Measurements from ENCODE around the gene MALL. TPM values are rescaled to one million over a fixed set of nuclear protein-coding genes. Genes with fewer than 3 reads are reported as not detected.
A peak's percentile ranks its signal among the peaks of the same experiment; 100 is the strongest.

MALL gene
- total and polyA plus RNA-seq, 2 of the 8 experiments (the other 6 are each of a cell fraction or from before 2014, with no cell fraction given) = 3.9 to 8.0 TPM

- Histone ChIP-seq H2AFZ (ENCODE audit: low read length) (no peak overlapping the region), H3K4me1 (replicated peaks in 1 of 4; ENCODE audit: control insufficient read depth in 3 of 4, insufficient read depth in 4 of 4, low read length in 3 of 4) (no peaks in the 10 kb centered on the region; a peak in 2 of 7 replicates), H3K36me3 (ENCODE audit: control insufficient read depth in 2 of 4, insufficient read depth in 4 of 4, low read length in 3 of 4) (no peaks in the 10 kb centered on the region), H4K8ac (ENCODE audit: extremely low read depth, insufficient read depth, low read length) (no peak overlapping the region), H2BK15ac (ENCODE audit: low read length) (no peak overlapping the region), H3K27me3 (replicated peaks in 1 of 4; ENCODE audit: control insufficient read depth in 3 of 4, extremely low read depth in 1 of 4, insufficient read depth in 3 of 4, low read length in 3 of 4) (no peaks in the 10 kb centered on the region), H4K91ac (replicated peaks; ENCODE audit: insufficient read length, low read length) (no peak overlapping the region), H3K79me1 (ENCODE audit: low read depth, low read length) (no peaks in the 10 kb centered on the region), H3K79me2 (ENCODE audit: control insufficient read depth in 1 of 2, insufficient read depth in 2 of 2, low read length in 2 of 2) (no peaks in the 10 kb centered on the region), H3K4me2 (ENCODE audit: insufficient read depth in 1 of 2, low read depth in 2 of 2, low read length in 2 of 2) (no peak overlapping the region), H2BK5ac (ENCODE audit: low read depth, low read length) (no peak overlapping the region), H2AK5ac (ENCODE audit: low read depth, low read length) (no peak overlapping the region), H3K4ac (replicated peaks; ENCODE audit: insufficient read length, low read depth, low read length) (no peak overlapping the region), H2BK20ac (ENCODE audit: low read length) (no peak overlapping the region), H2BK12ac (ENCODE audit: low read depth, low read length) (no peak overlapping the region), H3K14ac (ENCODE audit: insufficient read length) (no peak overlapping the region), H3K4me3 (ENCODE audit: extremely low read depth in 1 of 4, insufficient read depth in 2 of 4, low read depth in 3 of 4, low read length in 4 of 4) (no peak overlapping the region), H3K23ac (ENCODE audit: insufficient read length) (no peak overlapping the region), H2BK120ac (replicated peaks; ENCODE audit: low read depth, low read length) (no peak overlapping the region), H3K56ac (replicated peaks; ENCODE audit: insufficient read length, low read depth, low read length) (no peak overlapping the region), H3K18ac (ENCODE audit: extremely low read depth, low read length) (no peak overlapping the region), H3K27ac (ENCODE audit: low read depth, low read length) (no peak overlapping the region), H4K20me1 (replicated peaks in 1 of 2; ENCODE audit: control insufficient read depth in 1 of 2, insufficient read depth in 2 of 2, low read length in 2 of 2) (no peaks in the 10 kb centered on the region), H3K9ac (replicated peaks in 1 of 4; ENCODE audit: extremely low read depth in 1 of 4, low read depth in 3 of 4, low read length in 3 of 4) (no peak overlapping the region), H3K23me2 (ENCODE audit: low read depth, low read length) (no peaks in the 10 kb centered on the region), H4K5ac (ENCODE audit: insufficient read length, low read depth, low read length) (no peak overlapping the region), H3K9me3 (ENCODE audit: insufficient read depth in 2 of 2, low read depth in 1 of 2, low read length in 1 of 2) (peaks cover 3 to 7% of the 10 kb centered on the region in 2 experiments; a peak in 2 of 4 replicates)
- DNase-seq (ENCODE audit: low read depth in 1 of 2, low spot score in 2 of 2) (peak in 1 of 2 experiments; percentile 24), FAIRE-seq (no peak)
- 94% methylated on average over 10 of the region's 10 CpGs; no CpG with 5 or more reads in 1 of the 2 experiments for WGBS, 2 experiments (ENCODE audit: extremely low coverage in 1 of 2, insufficient coverage in 1 of 2, insufficient read length in 1 of 2, insufficient replicate concordance in 2 of 2, low coverage in 1 of 2, low lambda C conversion rate in 2 of 2, missing lambda C conversion rate in 1 of 2)
- POLR2A ChIA-PET (ENCODE audit: partially characterized antibody) = no interaction called here
- CTCF ChIA-PET (ENCODE audit: partially characterized antibody) = no interaction called here
- TF ChIP-seq ZNF274 (IDR thresholded peaks at IDR 0.05; ENCODE audit: borderline replicate concordance, extremely low read depth, low read length) = no peak
- TF ChIP-seq SRF (IDR thresholded peaks at IDR 0.05; ENCODE audit: low read depth, low read length) = no peak
- TF ChIP-seq CREB1 (IDR thresholded peaks at IDR 0.05) = no peak
- no peak for TF ChIP-seq CTBP2 (IDR thresholded peaks at IDR 0.05; ENCODE audit: borderline replicate concordance, insufficient read depth, insufficient read length, low read length)
- TF ChIP-seq TBP (IDR thresholded peaks at IDR 0.05; ENCODE audit: low read depth, low read length) = no peak
- TF ChIP-seq NANOG (IDR thresholded peaks at IDR 0.05; ENCODE audit: insufficient read depth, low read depth, low read length, poor library complexity, severe bottlenecking) = no peak
- no peak for TF ChIP-seq CHD2 (IDR thresholded peaks at IDR 0.05; ENCODE audit: low read length)
- TF ChIP-seq POLR2A (IDR thresholded peaks at IDR 0.05; ENCODE audit: control extremely low read depth in 1 of 2, low read depth in 2 of 2, low read length in 2 of 2) = no peak
- TF ChIP-seq TAF1 (IDR thresholded peaks at IDR 0.05; ENCODE audit: low read depth, low read length) = no peak
- no peak for TF ChIP-seq RFX5 (IDR thresholded peaks at IDR 0.05; ENCODE audit: borderline replicate concordance, low read depth, low read length)
Measured at GRCh38 chr2:110104025-110104771, 11.4 kb downstream of the MALL start.
